ENCODE data around the gene PXMP2.

Gene PXMP2

DNA sequence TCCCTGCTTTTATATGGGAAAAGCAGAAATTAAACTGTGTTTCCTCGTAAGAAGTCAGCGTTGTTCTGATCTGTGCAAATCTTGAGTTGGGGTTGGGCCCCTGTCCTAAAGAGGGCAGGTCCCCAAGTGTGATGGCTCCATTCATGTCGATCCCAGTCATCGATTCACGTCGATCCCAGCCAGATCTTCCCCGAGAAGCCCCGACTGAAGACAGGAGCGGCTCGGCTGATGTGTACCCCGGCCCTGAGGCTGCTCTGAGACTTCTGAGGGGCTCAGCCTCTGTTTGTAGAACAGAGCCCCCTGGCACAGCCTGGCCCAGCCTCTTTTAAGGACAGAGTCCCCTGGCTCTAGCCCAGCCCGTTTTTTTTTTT, 32.6 kb downstream of the PXMP2 start:
- Histone ChIP-seq H3K4me3 (ENCODE audit: low read depth, low read length) (no peak overlapping the region), H3K4me1 (no peaks in the 10 kb centered on the region), H3K36me3 (peaks cover 85% of the 10 kb centered on the region), H3K27me3 (no peaks in the 10 kb centered on the region), H3K9me3 (no peaks in the 10 kb centered on the region)
- no peak for TF ChIP-seq CTCF (IDR thresholded peaks at IDR 0.05; ENCODE audit: low read depth, low read length)
- DNase-seq = no peak

- DNase-seq = no peak
- Histone ChIP-seq H3K36me3 (peaks cover 90% of the 10 kb centered on the region), H3K4me1 (no peaks in the 10 kb centered on the region), H3K9me3 (no peaks in the 10 kb centered on the region), H3K27me3 (no peaks in the 10 kb centered on the region), H3K4me3 (ENCODE audit: low read depth, low read length) (no peak overlapping the region)
- TF ChIP-seq CTCF (IDR thresholded peaks at IDR 0.05; ENCODE audit: low read depth, low read length) = no peak
These were observed 33.4 kb downstream of the PXMP2 start for GRCh38 chr12:132720606-132721345.

DNA sequence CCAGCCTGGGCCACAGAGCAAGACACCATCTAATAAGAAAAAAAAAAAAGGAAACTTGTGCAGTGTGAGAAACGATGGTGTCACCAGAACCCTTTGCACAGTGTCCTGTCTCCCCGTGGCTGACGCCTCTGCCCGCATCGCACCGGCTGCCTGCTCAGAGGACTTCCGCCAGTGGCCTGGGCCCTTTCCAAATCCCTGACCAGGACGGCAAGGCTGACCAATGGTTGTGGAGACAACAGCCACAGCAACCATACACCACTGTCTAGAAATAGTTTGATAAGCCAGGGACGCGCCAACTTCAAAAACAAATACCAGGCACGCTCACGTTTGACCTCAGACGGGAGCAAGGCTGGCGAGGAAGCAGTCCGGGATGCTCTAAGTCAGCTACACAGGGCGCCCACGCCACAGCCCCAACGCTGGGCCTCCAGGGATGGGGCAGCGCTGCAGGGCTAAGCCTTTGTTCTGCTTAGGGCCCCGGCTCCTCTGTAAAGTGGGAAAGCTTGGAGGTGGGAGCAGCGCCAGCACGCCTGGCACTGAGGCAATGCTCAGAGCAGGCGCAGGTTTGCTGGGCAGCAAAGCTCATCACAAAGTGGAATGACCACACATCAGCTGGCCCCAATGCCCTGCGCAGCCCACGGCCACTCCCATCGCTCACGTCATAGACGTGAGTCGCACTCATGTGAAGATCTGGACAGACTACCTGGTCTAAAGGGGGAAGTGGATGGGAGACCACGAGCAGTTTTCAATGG, 35.8 kb downstream of the PXMP2 start:
- DNase-seq = no peak
- Histone ChIP-seq H3K9me3 (no peaks in the 10 kb centered on the region), H3K4me3 (ENCODE audit: low read depth, low read length) (no peak overlapping the region), H3K36me3 (peaks cover 91% of the 10 kb centered on the region), H3K4me1 (no peaks in the 10 kb centered on the region), H3K27me3 (no peaks in the 10 kb centered on the region)
- no peak for TF ChIP-seq CTCF (IDR thresholded peaks at IDR 0.05; ENCODE audit: low read depth, low read length)

DNA sequence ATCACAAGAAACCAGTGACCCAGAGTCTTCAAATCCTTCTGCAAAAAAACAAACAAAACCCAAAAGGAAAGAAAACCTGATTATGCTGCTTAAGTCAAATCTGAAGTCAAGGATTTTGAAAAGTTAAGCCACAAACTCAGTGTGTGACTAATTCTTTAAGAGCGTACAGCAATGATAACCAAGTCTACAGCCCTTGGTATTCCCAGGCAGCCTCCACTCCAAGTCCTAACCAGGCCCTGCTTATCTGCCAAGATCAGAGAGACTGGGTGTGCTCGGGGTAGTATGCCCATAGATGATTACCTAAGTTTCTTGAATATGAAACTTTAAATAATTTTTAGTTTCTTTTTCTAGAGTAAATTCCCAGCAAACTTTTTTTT, 36.4 kb downstream of the PXMP2 start:
- no peak for DNase-seq
- Histone ChIP-seq H3K4me3 (ENCODE audit: low read depth, low read length) (no peak overlapping the region), H3K36me3 (peaks cover 94% of the 10 kb centered on the region), H3K9me3 (no peaks in the 10 kb centered on the region), H3K4me1 (no peaks in the 10 kb centered on the region), H3K27me3 (no peaks in the 10 kb centered on the region)
- TF ChIP-seq CTCF (IDR thresholded peaks at IDR 0.05; ENCODE audit: low read depth, low read length) = no peak

DNA sequence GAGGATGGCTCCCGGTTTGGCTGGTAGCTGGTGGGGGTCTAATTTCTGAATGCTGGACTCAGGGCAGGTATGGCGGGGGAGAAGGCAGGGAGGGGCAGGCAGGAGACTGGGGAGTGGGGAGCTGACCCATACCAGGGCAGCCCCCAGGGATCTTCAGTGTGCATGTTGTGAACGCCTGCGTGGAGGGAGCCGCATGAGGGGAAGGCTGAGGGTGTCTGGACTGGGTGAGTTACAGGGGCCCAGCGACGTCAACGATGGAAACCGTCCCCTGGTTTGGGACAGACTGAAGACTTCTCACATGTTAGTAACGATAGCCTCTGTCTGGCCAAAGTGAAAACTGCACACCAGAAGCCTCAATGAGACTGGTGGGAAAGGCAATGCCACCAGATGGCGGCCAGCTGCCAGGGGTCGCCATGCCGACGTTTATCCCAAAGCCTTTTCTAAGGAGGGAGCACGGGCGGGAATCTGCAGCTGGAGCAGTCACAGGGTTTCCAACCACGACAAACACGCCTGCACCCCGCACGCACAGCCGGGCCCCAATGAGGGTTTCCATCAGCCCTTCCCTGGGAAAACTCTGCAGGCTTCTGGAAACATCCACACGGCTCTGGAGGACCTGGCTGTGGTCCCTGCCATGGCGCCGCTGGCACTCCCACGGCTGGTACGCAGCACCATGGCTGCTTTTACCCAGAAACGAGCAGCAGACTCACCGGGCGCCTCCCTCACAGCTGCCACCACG, 37.3 kb downstream of the PXMP2 start:
- H3K4me1 ChIP-seq = no peaks in the 10 kb centered on the region
- peaks cover 90% of the 10 kb centered on the region for H3K36me3 ChIP-seq
- H3K9me3 ChIP-seq = no peaks in the 10 kb centered on the region
- no peak for DNase-seq
- no peaks in the 10 kb centered on the region for H3K27me3 ChIP-seq
- TF ChIP-seq CTCF (IDR thresholded peaks at IDR 0.05; ENCODE audit: low read depth, low read length) = no peak
- H3K4me3 ChIP-seq (ENCODE audit: low read depth, low read length) = no peak overlapping the region
